ENCODE data around the gene ARF3. TPM values are rescaled to one million over a fixed set of nuclear protein-coding genes. Genes with fewer than 3 reads are reported as not detected.

ARF3 gene
- polyA plus RNA-seq, 3 donors, result 56.5 to 88.5 (median 58.4) TPM

DNA sequence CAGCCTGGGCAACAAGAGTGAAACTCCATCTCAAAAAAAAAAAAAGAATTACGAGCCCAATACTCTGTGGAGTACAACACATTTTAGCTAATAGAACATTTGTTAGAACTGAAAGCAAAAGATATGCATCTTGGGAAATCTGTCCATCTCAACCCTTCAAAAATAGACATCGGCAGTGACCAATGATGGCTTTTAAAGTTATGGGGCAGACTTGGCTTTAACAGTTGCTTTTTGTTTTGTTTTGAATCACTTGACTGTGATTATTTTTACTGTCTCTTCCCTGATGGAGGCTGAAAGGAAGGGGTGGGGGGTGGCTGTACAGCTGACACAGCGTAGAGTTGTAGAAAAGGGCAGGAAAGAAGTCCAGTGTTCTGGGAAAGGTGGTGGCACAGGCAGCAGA is 34.2 kb downstream of the ARF3 start:
- peaks cover 20% of the 10 kb centered on the region for H3K4me1 Mint-ChIP-seq
- TF ChIP-seq, protein P1, sequence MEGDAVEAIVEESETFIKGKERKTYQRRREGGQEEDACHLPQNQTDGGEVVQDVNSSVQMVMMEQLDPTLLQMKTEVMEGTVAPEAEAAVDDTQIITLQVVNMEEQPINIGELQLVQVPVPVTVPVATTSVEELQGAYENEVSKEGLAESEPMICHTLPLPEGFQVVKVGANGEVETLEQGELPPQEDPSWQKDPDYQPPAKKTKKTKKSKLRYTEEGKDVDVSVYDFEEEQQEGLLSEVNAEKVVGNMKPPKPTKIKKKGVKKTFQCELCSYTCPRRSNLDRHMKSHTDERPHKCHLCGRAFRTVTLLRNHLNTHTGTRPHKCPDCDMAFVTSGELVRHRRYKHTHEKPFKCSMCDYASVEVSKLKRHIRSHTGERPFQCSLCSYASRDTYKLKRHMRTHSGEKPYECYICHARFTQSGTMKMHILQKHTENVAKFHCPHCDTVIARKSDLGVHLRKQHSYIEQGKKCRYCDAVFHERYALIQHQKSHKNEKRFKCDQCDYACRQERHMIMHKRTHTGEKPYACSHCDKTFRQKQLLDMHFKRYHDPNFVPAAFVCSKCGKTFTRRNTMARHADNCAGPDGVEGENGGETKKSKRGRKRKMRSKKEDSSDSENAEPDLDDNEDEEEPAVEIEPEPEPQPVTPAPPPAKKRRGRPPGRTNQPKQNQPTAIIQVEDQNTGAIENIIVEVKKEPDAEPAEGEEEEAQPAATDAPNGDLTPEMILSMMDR (IDR thresholded peaks at IDR 0.05), result no peak
- H3K27me3 Mint-ChIP-seq (ENCODE audit: low read depth in 3 of 3), result peaks cover 0 to 1% (median 0%) of the 10 kb centered on the region in 3 donors
- H3K9me3 Mint-ChIP-seq, result no peaks in the 10 kb centered on the region
- Histone ChIP-seq H3K36me3 (replicated peaks in 1 of 2; ENCODE audit: control insufficient read depth in 1 of 2, insufficient read depth in 2 of 2, low read length in 2 of 2) (peaks cover 8 to 26% of the 10 kb centered on the region in 2 donors), H3K4me2 (replicated peaks; ENCODE audit: extremely low read depth, low read length, poor library complexity, severe bottlenecking) (no peak overlapping the region), H3K27me3 (ENCODE audit: control insufficient read depth in 2 of 2, insufficient read depth in 2 of 2, low read length in 2 of 2) (no peaks in the 10 kb centered on the region), H3K9ac (ENCODE audit: insufficient read depth, low read length, poor library complexity, severe bottlenecking) (no peak overlapping the region), H3K4me1 (ENCODE audit: control insufficient read depth in 1 of 2, insufficient read depth in 2 of 2, low read length in 2 of 2) (peaks cover 12 to 15% of the 10 kb centered on the region in 2 donors), H2AFZ (ENCODE audit: insufficient read depth, low read depth, low read length, poor library complexity, severe bottlenecking) (no peak overlapping the region), H3K9me3 (replicated peaks in 1 of 2; ENCODE audit: control insufficient read depth in 1 of 2, insufficient read depth in 1 of 2, low read length in 2 of 2) (no peaks in the 10 kb centered on the region), H3K79me2 (ENCODE audit: insufficient read depth, low read length) (no peaks in the 10 kb centered on the region), H3K4me3 (replicated peaks in 1 of 3; ENCODE audit: low read depth in 2 of 3, low read length in 3 of 3) (no peak overlapping the region), H4K20me1 (ENCODE audit: insufficient read depth, low read length) (peaks cover 10% of the 10 kb centered on the region), H3K27ac (ENCODE audit: low read depth in 1 of 2, low read length in 2 of 2) (no peak overlapping the region)
- peaks cover 37 to 43% of the 10 kb centered on the region in 2 donors for H3K36me3 Mint-ChIP-seq
- no peak for DNase-seq
- WGBS (ENCODE audit: insufficient coverage), result no CpG with 5 or more reads among the region's 3 CpGs
- H3K27ac Mint-ChIP-seq, result no peak overlapping the region
- intact Hi-C loops (cut with micrococcal nuclease), result no loop called here
- no peak overlapping the region for H3K4me3 Mint-ChIP-seq

DNA sequence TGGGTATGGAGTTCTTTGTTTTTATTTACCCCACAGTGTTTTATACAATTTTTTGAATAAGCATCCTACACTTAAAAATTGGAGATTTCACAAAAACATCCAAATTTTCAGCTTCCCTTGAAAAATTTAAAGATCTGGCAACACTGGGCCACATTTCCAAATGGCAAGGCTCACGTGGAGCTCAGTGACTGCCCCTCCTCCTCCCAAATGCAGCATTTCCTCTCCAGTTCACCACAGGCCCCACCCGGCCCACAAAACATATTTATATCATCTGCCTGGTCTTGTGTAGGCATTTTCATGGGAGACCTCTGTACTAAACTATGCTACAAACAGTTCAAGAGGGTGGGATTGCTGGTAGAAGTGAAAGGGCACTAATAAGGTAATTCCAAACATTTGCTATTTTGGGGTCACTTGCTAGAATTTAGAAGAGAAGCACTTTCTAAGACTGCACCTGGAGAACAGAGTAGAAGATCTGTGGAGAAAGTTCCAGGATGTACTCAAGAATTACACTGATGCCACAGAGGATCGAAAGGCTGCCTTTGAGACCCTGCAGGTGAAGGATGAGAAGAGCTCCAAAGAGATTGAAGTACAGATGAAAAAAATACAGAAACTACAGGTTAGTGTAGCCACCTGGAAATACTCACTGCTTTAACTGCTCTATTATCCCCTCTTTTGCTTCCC is 39.3 kb downstream of the ARF3 start:
- H3K27ac ChIP-seq (ENCODE audit: low read depth in 1 of 2, low read length in 2 of 2), result no peak overlapping the region
- H2AFZ ChIP-seq (ENCODE audit: insufficient read depth, low read depth, low read length, poor library complexity, severe bottlenecking), result no peak overlapping the region
- intact Hi-C loops (cut with micrococcal nuclease), result no loop called here
- H3K4me1 ChIP-seq (ENCODE audit: control insufficient read depth in 1 of 2, insufficient read depth in 2 of 2, low read length in 2 of 2), result peaks cover 7 to 10% of the 10 kb centered on the region in 2 donors
- no peaks in the 10 kb centered on the region for H3K9me3 ChIP-seq (replicated peaks in 1 of 2; ENCODE audit: control insufficient read depth in 1 of 2, insufficient read depth in 1 of 2, low read length in 2 of 2)
- H3K9me3 Mint-ChIP-seq, result no peaks in the 10 kb centered on the region
- H3K4me3 ChIP-seq (replicated peaks in 1 of 3; ENCODE audit: low read depth in 2 of 3, low read length in 3 of 3), result no peak overlapping the region
- no peaks in the 10 kb centered on the region for H3K79me2 ChIP-seq (ENCODE audit: insufficient read depth, low read length)
- peaks cover 0 to 8% of the 10 kb centered on the region in 2 donors for H3K36me3 ChIP-seq (replicated peaks in 1 of 2; ENCODE audit: control insufficient read depth in 1 of 2, insufficient read depth in 2 of 2, low read length in 2 of 2)
- H3K27ac Mint-ChIP-seq, result peak overlapping the region in 1 of 7 donors; percentile 22
- peaks cover 12 to 15% of the 10 kb centered on the region in 2 donors for H3K36me3 Mint-ChIP-seq
- H3K27me3 ChIP-seq (ENCODE audit: control insufficient read depth in 2 of 2, insufficient read depth in 2 of 2, low read length in 2 of 2), result no peaks in the 10 kb centered on the region
- no peaks in the 10 kb centered on the region for H3K27me3 Mint-ChIP-seq (ENCODE audit: low read depth in 3 of 3)
- 0% methylated on average over 1 of the region's 3 CpGs for WGBS (ENCODE audit: insufficient coverage)
- H4K20me1 ChIP-seq (ENCODE audit: insufficient read depth, low read length), result no peaks in the 10 kb centered on the region
- H3K4me3 Mint-ChIP-seq, result peak overlapping the region in 1 of 2 donors; percentile 17
- TF ChIP-seq, protein P1 (IDR thresholded peaks at IDR 0.05), result no peak
- no peak overlapping the region for H3K9ac ChIP-seq (ENCODE audit: insufficient read depth, low read length, poor library complexity, severe bottlenecking)
- DNase-seq, result no peak
- no peak overlapping the region for H3K4me2 ChIP-seq (replicated peaks; ENCODE audit: extremely low read depth, low read length, poor library complexity, severe bottlenecking)
- H3K4me1 Mint-ChIP-seq, result peaks cover 17% of the 10 kb centered on the region
